ENCODE measurements around the gene ASIC1. TPM values are rescaled to one million over a fixed set of nuclear protein-coding genes. Genes with fewer than 3 reads are reported as not detected.

ASIC1 gene
- total and polyA plus RNA-seq, 7 donors, result 0.20 to 0.82 (median 0.32) TPM

DNA sequence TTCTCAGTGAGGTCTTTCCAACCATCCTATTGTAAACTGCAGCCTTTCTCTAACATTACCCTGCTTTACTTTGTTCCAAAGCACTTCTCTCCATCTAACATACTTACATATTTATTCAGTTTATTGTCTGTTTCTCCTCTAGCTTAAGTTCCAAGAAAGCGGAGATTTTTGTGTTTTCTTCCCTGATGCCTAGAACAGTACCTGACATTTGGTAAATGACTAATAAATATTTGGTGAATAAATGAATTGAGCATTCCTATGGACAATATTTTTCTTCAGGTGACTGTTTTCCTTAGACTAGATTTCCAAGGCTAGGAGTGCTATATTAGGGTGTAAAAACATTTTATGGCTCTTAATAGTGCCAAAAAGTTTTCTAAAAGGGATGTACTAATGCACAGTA is 34.5 kb upstream of the ASIC1 start:
- Histone ChIP-seq H3K27me3 (ENCODE audit: insufficient read depth in 3 of 3, low read length in 2 of 3) (no peaks in the 10 kb centered on the region), H3K36me3 (ENCODE audit: insufficient read depth in 1 of 2, low read depth in 1 of 2) (no peaks in the 10 kb centered on the region), H3K9me3 (no peaks in the 10 kb centered on the region), H3K4me1 (no peaks in the 10 kb centered on the region), H3K27ac (no peak overlapping the region), H3K4me3 (no peak overlapping the region)
- 97 to 100% (median 100%) methylated on average over 1 of the region's 1 CpG for WGBS, 3 donors
- DNase-seq (no peak), ATAC-seq (no peak)
- TF ChIP-seq, protein P1, sequence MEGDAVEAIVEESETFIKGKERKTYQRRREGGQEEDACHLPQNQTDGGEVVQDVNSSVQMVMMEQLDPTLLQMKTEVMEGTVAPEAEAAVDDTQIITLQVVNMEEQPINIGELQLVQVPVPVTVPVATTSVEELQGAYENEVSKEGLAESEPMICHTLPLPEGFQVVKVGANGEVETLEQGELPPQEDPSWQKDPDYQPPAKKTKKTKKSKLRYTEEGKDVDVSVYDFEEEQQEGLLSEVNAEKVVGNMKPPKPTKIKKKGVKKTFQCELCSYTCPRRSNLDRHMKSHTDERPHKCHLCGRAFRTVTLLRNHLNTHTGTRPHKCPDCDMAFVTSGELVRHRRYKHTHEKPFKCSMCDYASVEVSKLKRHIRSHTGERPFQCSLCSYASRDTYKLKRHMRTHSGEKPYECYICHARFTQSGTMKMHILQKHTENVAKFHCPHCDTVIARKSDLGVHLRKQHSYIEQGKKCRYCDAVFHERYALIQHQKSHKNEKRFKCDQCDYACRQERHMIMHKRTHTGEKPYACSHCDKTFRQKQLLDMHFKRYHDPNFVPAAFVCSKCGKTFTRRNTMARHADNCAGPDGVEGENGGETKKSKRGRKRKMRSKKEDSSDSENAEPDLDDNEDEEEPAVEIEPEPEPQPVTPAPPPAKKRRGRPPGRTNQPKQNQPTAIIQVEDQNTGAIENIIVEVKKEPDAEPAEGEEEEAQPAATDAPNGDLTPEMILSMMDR (IDR thresholded peaks at IDR 0.05), result no peak
- intact Hi-C loops (cut with DNase I), result no loop called here

DNA sequence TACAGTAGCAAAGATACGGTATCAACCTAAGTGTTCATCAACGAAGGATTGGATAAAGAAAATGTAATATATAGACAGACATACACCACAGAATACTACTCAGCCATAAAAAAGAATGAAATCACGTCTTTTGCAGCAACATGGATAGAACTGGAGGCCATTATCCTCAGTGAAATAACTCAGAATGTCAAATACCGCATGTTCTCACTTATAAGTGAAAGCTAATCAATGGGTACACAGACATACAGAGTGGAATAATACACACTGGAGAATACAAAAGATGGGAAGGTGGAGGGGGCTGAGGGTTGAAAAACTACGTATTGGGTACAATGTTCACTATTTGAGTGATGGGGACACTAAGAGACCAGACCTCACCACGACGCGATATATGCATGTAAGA is 33.2 kb upstream of the ASIC1 start:
- H3K36me3 ChIP-seq (ENCODE audit: insufficient read depth in 1 of 2, low read depth in 1 of 2), result no peaks in the 10 kb centered on the region
- ATAC-seq, result no peak
- H3K27me3 ChIP-seq (ENCODE audit: insufficient read depth in 3 of 3, low read length in 2 of 3), result no peaks in the 10 kb centered on the region
- H3K27ac ChIP-seq, result no peak overlapping the region
- no peaks in the 10 kb centered on the region for H3K9me3 ChIP-seq
- peak overlapping the region; percentile 76 for H3K4me3 ChIP-seq
- DNase-seq, result no peak
- TF ChIP-seq, protein P1 (IDR thresholded peaks at IDR 0.05), result no peak
- H3K4me1 ChIP-seq, result no peaks in the 10 kb centered on the region
- intact Hi-C loops (cut with DNase I), result loop anchor here in 1 of 2 donors (1.0 kb wide), 1 partner anchor 14 kb away; no protein-coding TSS in a partner anchor
- WGBS, 3 donors, result 72 to 80% (median 77%) methylated on average over 8 of the region's 8 CpGs

DNA sequence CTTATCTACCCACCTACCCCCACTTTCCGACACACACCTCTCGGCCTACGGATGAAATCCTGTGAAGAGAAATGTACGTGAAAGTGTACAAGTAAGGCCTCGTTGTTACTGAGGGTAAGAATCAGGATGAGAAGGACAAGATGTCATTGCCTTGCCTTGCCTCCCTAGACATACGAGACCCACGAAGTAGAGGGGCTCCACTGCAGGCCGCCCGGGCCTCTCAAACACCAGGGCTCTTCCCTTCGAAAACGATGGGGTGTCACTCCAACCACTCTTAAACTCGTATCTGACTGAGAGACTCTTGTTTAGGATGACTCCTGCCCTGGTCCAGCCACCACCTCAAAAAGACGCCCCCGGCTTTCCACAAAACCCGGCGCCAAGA is 32.6 kb upstream of the ASIC1 start:
- WGBS, 3 donors, result 3 to 5% (median 5%) methylated on average over 16 of the region's 16 CpGs
- DNase-seq (no peak), ATAC-seq (peak; percentile 2 to 22 (median 10))
- Histone ChIP-seq H3K27ac (peak overlapping the region; percentile 32), H3K4me1 (no peaks in the 10 kb centered on the region), H3K4me3 (peak overlapping the region; percentile 76), H3K9me3 (no peaks in the 10 kb centered on the region), H3K27me3 (ENCODE audit: insufficient read depth in 3 of 3, low read length in 2 of 3) (no peaks in the 10 kb centered on the region), H3K36me3 (ENCODE audit: insufficient read depth in 1 of 2, low read depth in 1 of 2) (no peaks in the 10 kb centered on the region)
- TF ChIP-seq, protein P1 (IDR thresholded peaks at IDR 0.05), result no peak
- intact Hi-C loops (cut with DNase I), result loop anchor here in 1 of 2 donors (1.0 kb wide), 1 partner anchor 14 kb away; no protein-coding TSS in a partner anchor

DNA sequence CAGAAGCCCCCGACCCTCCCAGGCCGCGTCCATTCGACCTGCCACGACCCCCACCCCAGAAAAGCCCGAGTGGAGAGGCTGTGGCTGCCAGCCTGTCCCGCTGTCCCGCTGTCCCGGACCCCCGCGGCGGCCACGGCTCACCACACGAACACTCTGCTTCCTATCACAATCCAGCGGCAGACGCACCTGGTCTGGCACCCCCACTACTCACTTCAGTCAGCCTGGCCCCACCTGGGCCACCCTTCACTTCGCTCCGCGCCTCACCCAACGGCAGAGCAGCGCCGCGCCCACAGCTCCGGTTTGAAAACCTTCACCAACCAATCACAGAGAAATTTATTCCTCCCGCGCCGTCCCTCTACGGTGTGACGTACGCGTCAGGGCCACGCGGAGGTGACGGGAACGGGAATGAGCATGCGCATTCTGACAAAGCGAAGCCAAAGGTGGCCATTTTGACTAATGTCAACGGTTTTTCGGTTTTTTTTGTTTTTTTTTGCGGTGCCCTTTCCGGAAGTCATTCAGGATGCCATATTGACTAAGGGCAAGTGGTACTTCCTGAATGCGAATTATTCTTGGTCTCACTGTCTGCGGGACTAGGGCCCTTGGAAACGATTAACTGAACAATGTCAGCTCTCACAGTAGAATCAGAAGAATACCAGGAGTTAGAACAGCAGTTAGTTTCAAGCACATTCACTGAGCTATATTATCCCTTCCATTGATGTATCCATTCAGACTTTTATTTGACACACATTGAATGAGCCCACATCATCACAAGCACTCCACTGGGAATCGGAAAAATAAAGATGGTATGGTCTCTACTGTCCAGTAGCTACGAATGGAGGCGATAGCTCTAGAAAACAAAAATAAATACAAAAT is 32.0 kb upstream of the ASIC1 start, which contains the start of gene RACGAP1:
Gene RACGAP1 (minus strand): TSS at position 308 of the 873 bp plus-strand sequence. CDS start 8,779 bp downstream, outside the sequence.
- DNase-seq (peak; percentile 94 to 97), ATAC-seq (peak; percentile 100)
- intact Hi-C loops (cut with DNase I), result no loop called here
- Histone ChIP-seq H3K27ac (peak within 1 kb of the TSS; percentile 32), H3K4me3 (peak within 1 kb of the TSS; percentile 76), H3K4me1 (no peaks in the 10 kb centered on the region), H3K9me3 (no peaks in the 10 kb centered on the region), H3K27me3 (ENCODE audit: insufficient read depth in 3 of 3, low read length in 2 of 3) (no peaks in the 10 kb centered on the region), H3K36me3 (ENCODE audit: insufficient read depth in 1 of 2, low read depth in 1 of 2) (no peaks in the 10 kb centered on the region)
- TF ChIP-seq, protein P1 (IDR thresholded peaks at IDR 0.05), result no peak
- WGBS, 3 donors, result 4 to 5% (median 5%) methylated on average over 47 of the region's 47 CpGs
